Measurements from ENCODE around the gene PRELID3B.
A peak's percentile ranks its signal among the peaks of the same experiment; 100 is the strongest.
"Not testable (repeated sequence)": the region's sequence is repeated elsewhere in the genome, so short reads cannot be mapped to it uniquely, and the experiment has no call there.

PRELID3B gene

GRCh38 chr20:59025086-59025485 lies 17.5 kb downstream of the PRELID3B start:
- no peak for DNase-seq

- DNase-seq = peak; percentile 16
Observed at GRCh38 chr20:59024111-59024530, 18.5 kb downstream of the PRELID3B start.

- DNase-seq = peak; percentile 8
Observed at GRCh38 chr20:59023616-59024015, 19.0 kb downstream of the PRELID3B start.

DNA sequence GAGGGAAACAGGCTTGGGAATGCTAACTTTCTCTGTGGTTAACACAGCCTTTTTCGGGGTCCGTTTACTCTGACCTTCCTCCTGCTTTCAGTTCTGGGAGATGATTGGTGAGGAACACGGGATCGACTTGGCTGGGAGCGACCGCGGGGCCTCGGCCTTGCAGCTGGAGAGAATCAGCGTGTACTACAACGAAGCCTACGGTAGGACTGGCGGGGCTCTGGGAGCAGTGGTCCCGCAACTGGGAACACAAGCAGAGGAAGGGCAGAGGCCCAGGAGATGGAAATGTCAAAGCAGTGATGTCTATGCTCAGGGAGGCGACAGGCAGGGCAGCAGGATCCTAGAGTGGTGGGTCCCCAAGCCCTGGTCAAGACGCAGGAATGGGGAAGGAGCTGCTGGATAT lies 19.8 kb downstream of the PRELID3B start:
- peak; percentile 16 for DNase-seq

GRCh38 chr20:59020938-59021551 lies 21.5 kb downstream of the PRELID3B start:
- DNase-seq = peak; percentile 4

DNA sequence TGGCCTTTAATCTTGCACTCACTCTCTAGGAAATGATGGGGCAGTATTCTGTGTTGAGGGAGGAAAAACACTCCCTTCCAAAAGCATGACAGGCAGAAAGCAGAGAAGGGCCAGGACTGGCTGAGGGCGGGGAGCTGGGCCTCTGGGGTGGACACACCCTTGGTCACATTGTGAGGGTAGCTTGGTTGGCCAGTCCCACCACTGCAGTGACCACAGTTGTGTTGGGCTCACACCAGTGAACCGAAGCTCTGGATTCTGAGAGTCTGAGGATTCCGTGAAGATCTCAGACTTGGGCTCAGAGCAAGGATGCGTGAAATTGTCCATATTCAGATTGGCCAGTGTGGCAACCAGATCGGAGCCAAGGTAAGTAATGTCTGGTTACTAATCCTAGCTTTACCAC lies 23.4 kb downstream of the PRELID3B start, which contains the start of gene TUBB1:
TSS of gene TUBB1 (plus strand) at position 213 of the 400 bp plus-strand sequence. CDS start at position 307, 94 bp downstream.
- DNase-seq = peak; percentile 11

DNA sequence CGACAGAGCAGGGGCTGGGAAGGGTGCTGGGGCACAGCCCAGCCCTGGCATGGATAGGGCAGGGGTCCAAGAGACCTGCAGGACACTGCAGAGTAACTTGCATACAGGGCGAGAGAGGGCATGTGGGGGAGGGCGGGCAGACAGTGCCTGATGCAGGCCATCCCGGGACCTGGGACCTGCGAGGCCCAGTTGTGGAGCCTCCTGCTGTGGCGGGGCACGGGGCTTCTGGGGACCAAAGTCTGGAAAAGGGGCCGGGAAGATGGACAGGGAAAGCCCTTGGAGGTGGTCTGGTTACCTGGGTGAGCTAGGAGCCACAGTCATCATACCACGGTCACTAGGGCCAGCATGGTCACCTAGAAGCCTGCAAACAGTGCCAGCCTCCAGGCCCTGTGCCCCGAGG lies 23.8 kb downstream of the PRELID3B start:
- DNase-seq = peak; percentile 7

DNA sequence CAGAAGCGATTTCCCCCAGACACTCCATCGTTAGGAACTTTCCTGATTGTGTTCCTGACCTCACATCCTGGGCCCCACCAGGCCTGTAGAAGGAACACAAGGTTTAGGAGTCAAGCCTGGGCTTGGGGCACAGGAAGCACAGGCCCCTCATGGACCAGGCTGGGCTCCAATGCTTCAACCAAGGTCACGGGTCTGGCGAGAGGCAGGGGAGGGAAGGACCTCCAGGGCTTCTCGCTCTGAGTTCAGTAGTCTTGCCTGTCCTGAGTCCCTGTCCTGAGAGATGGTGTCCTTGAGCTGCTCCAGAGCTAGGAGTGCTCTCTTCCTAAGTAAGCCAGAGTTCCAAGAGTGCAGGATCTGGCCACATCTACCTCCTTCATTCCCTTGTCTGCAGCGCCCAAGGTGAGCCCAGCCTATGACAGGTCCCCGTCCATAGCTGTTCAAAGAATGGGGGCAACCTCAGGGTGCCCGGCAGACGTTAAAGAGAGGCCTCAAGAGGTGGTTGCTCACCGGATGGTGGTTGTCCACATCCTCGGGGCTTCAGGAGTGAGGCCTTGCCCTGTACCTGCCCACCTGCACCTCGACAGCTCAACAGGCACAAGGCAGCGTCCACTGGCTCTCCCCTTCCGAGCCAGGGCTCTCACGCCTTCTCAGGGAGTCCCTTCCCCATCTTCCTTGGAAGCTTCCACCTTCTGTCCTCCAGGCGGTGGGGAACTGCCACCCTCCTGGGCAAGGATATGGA lies 24.9 kb downstream of the PRELID3B start:
- peak; percentile 21 for DNase-seq

- DNase-seq = peak; percentile 24
Observed at GRCh38 chr20:59016795-59017492, 25.6 kb downstream of the PRELID3B start.

GRCh38 chr20:59015812-59016711 lies 26.5 kb downstream of the PRELID3B start:
- DNase-seq = peak; percentile 21

- no peak for DNase-seq
Observed at GRCh38 chr20:59015411-59015810, 27.2 kb downstream of the PRELID3B start.

GRCh38 chr20:59014680-59015389 lies 27.8 kb downstream of the PRELID3B start:
- peak; percentile 18 for DNase-seq

- DNase-seq = peak; percentile 32
Observed at GRCh38 chr20:59013959-59014608, 28.5 kb downstream of the PRELID3B start.

- DNase-seq = peak; percentile 17
Observed at GRCh38 chr20:59013031-59013951, 29.3 kb downstream of the PRELID3B start.

DNA sequence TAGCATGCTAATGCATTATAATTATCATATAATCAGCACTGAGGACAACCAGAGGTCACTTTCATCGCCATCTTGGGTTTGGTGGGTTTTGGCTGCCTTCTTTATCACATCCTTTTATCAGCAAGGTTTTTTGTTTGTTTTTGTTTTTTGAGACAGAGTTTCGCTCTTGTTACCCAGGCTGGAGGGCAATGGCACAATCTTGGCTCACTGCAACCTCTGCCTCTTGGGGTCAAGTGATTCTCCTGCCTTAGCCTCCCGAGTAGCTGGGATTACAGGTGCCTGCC lies 30.8 kb downstream of the PRELID3B start:
- DNase-seq = not testable (repeated sequence)

DNA sequence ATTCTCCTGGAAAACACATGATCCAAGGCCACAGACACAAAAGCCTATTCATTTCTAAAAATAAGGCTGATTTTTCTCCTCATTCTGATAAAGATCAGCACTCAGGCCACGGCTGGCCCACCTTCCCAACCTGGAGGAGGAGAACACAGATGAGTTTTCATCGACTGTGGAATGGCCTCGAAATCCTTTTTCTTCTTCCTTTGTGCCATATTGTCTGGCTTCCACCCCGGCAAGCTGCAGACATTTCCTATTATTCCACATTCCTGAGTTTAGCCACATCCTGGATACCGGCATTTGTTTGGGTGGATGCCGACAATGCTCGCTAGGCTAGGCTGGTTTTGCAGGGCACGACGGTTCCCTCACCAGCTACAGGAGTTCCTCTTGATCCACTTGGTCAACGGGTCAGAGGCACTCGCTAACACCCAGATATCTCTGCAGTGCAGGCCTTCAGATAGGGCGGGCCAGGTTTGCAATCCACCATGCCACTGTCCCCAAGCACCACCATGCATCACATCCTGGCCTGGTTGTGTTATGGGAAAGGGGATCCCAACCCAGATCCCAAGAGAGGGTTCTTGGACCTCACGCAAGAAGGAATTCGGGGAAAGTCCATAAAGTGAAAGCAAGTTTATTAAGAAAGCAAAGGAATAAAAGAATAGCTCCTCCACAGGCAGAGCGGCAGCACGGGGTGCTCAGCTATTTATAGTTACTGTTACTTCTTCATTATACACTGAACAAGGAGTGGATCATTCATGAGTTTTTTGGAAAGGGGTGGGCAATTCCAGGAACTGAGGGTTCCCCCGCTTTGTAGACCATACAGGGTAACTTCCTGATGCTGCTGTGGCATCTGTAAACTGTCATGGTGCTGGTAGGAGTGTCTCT lies 31.4 kb downstream of the PRELID3B start:
- peak; percentile 22 for DNase-seq

GRCh38 chr20:59010321-59010994 lies 32.1 kb downstream of the PRELID3B start:
- DNase-seq = peak; percentile 17

DNA sequence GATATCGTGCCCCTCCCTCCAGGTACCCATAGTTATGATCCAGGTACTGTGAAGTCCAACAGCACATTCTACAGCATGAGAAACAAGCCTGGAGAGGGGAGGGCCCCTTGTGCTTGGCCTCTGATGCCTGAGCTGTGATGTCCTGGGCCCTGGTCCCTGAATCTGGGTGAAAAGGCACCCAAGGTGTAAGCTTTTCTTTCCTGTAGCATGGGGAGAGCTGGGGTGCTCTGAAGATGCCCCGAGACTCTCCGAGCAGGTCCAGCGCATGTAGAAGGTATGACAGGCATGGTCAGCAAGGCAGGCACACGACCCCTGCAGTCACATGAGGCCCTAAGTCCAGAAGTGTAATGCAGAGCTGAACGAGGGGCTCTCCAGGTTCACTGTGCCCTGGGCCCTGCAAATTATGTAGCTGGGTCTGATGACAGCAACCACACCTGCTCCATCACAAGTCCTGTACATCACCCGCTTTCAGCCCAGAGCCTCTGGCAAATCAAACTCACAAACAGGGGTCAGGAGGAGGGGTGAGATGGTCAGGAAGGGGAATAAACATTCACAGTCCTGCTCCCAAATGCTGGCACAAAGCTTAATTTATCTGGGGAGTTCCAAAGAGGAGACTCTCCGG lies 33.8 kb downstream of the PRELID3B start:
- no peak for DNase-seq

Measured in stimulated activated CD8-positive, alpha-beta memory T cell treated with anti-CD3 and anti-CD28 coated beads, Interleukin-4, amount 100 ng/mL, for 48 hours (primary cell).